HepG2 (cell line): ENCODE results near the gene SECTM1. TPM values are rescaled to one million over a fixed set of nuclear protein-coding genes. Genes with fewer than 3 reads are reported as not detected.

Source experiments
- ATAC-seq: fragments of 200-7000 bp; cut with Tn5 transposase; 3 replicates; pipeline ENCODE4 v1.9.1; 2020; ENCODE audit warnings: mild to moderate bottlenecking, moderate library complexity
- BruUV-seq: library from RNA; stranded (reverse); fragments of 400-500 nt; replicated peaks from 2 replicates; lab custom pipeline; 2021; lab: Mats Ljungman, UMichigan
- CTCF ChIA-PET: fragments of 300-600 bp; formaldehyde crosslinking; extraction: SDS; loops from one replicate; lab custom pipeline; 2021; ENCODE audit warnings: low total read pairs, inconsistent platforms, low intra/inter-chr PET ratio; lab: Yijun Ruan, JAX
- POLR2A ChIA-PET: fragments of 350-600 bp; sonication (Branson Sonifier 250); formaldehyde crosslinking; loops from one replicate; lab custom pipeline; 2020; ENCODE audit warnings: antibody characterized with exemption, inconsistent platforms; lab: Yijun Ruan, JAX
- DNase-seq: peaks from one replicate; pipeline ENCODE4 v3.0.0-alpha.2; 2015; ENCODE audit warnings: low spot score
- FAIRE-seq: peaks from 3 replicates; lab custom pipeline; 2011; peaks lifted over from hg19 to GRCh38; lab: Jason Lieb, UNC
- H2AFZ ChIP-seq: one replicate; pipeline ENCODE4 v1.6.1; 2011; ENCODE audit warnings: low read length, inconsistent platforms
- H3K27ac ChIP-seq: fragments of 300-600 bp; 3 replicates; pipeline ENCODE4 v1.8.0; 2011; ENCODE audit warnings: mixed run types, mild to moderate bottlenecking, mixed read lengths, low read length, inconsistent platforms; ENCODE audit not compliant: insufficient read depth; ENCODE audit errors: extremely low read length
- H3K27me3 ChIP-seq, 2 experiments: fragments of 200-600 bp in 1 of 2; 2 replicates in 1 of 2; 3 replicates in 1 of 2; pipeline versions ENCODE4 v1.6.0 to v1.8.0; 2011; ENCODE audit warnings: low read length in 2 of 2, mild to moderate bottlenecking in 2 of 2, moderate library complexity in 2 of 2, inconsistent platforms in 1 of 2; ENCODE audit not compliant: insufficient read depth in 2 of 2, control insufficient read depth in 1 of 2
- H3K36me3 ChIP-seq, 2 experiments: fragments of 200-600 bp in 1 of 2; replicated peaks in 1 of 2; 2 replicates in 1 of 2; 3 replicates in 1 of 2; pipeline versions ENCODE4 v1.5.1 to v1.8.0; 2011; ENCODE audit warnings: low read length in 2 of 2, inconsistent platforms in 1 of 2; ENCODE audit not compliant: insufficient read depth in 2 of 2, control insufficient read depth in 1 of 2
- H3K4me1 ChIP-seq: 2 replicates; pipeline ENCODE4 v1.5.1; 2012; ENCODE audit warnings: low read length, inconsistent platforms; ENCODE audit not compliant: insufficient read depth
- H3K4me2 ChIP-seq: 2 replicates; pipeline ENCODE4 v1.6.0; 2011; ENCODE audit warnings: low read depth, low read length, inconsistent platforms
- H3K4me3 ChIP-seq, 3 experiments: fragments of 200-600 bp in 1 of 3; sonication (generic), shearing (Covaris generic) in 1 of 3; replicated peaks in 1 of 3; 2 replicates each; pipeline ENCODE4 v1.5.1; 2011 to 2016; ENCODE audit warnings: low read length in 3 of 3, inconsistent platforms in 2 of 3, low read depth in 2 of 3, mild to moderate bottlenecking in 2 of 3, control low read depth in 1 of 3, mixed read lengths in 1 of 3; ENCODE audit not compliant: insufficient read depth in 1 of 3
- H3K79me2 ChIP-seq: one replicate; pipeline ENCODE4 v1.6.1; 2011; ENCODE audit warnings: low read length, inconsistent platforms; ENCODE audit not compliant: insufficient read depth
- H3K9ac ChIP-seq: 2 replicates; pipeline ENCODE4 v1.6.0; 2011; ENCODE audit warnings: mild to moderate bottlenecking, low read depth, low read length, inconsistent platforms; ENCODE audit not compliant: insufficient read depth
- H3K9me3 ChIP-seq: 2 replicates; pipeline ENCODE4 v1.5.1; 2012; ENCODE audit warnings: mild to moderate bottlenecking, low read length
- H4K20me1 ChIP-seq: 2 replicates; pipeline ENCODE4 v1.6.0; 2011; ENCODE audit warnings: inconsistent platforms, mild to moderate bottlenecking, low read length, moderate library complexity; ENCODE audit not compliant: insufficient read depth
- ATRX ChIP-seq: sonication (generic); formaldehyde crosslinking; IDR thresholded peaks from 2 replicates; pipeline ENCODE4 v1.4.0; 2020; ENCODE audit warnings: missing genetic modification reagents, borderline replicate concordance
- CENPT ChIP-seq: sonication (generic); formaldehyde crosslinking; IDR thresholded peaks from 2 replicates; pipeline ENCODE4 v1.8.0; 2022; ENCODE audit warnings: low read depth, mild to moderate bottlenecking, moderate library complexity, missing genetic modification reagents
- ERF ChIP-seq: IDR thresholded peaks from 2 replicates; pipeline ENCODE4 v1.6.1; 2018; ENCODE audit warnings: missing biosample characterization, missing genetic modification reagents
- FOXM1 ChIP-seq: sonication (generic); formaldehyde crosslinking; IDR thresholded peaks from 2 replicates; pipeline ENCODE4 v1.5.0; 2020; ENCODE audit warnings: missing genetic modification reagents
- MAZ ChIP-seq, 2 experiments: sonication (generic) in 1 of 2; formaldehyde crosslinking in 1 of 2; IDR thresholded peaks; 2 replicates each; pipeline versions ENCODE4 v1.5.0 to v1.6.1; 2012 to 2020; ENCODE audit warnings: low read depth in 2 of 2, mild to moderate bottlenecking in 2 of 2, borderline replicate concordance in 1 of 2, improper control_type of control experiment in 1 of 2, low read length in 1 of 2, missing genetic modification reagents in 1 of 2, moderate library complexity in 1 of 2
- MED13 ChIP-seq: sonication (generic); formaldehyde crosslinking; IDR thresholded peaks from 2 replicates; pipeline ENCODE4 v1.5.0; 2020; ENCODE audit warnings: missing genetic modification reagents
- TAF15 ChIP-seq: fragments of 200-400 bp; formaldehyde crosslinking; IDR thresholded peaks from one replicate; pipeline ENCODE4 v1.6.1; 2018; ENCODE audit warnings: mild to moderate bottlenecking, low read depth, low read length; ENCODE audit not compliant: poor library complexity, severe bottlenecking
- TEAD2 ChIP-seq: sonication (generic); formaldehyde crosslinking; IDR thresholded peaks from 2 replicates; pipeline ENCODE4 v1.9.0; 2021; ENCODE audit warnings: missing genetic modification reagents
- ZBTB1 ChIP-seq: sonication (generic); formaldehyde crosslinking; IDR thresholded peaks from 2 replicates; pipeline ENCODE4 v1.4.0; 2020; ENCODE audit warnings: missing genetic modification reagents, borderline replicate concordance
- ZFY ChIP-seq: sonication (generic); formaldehyde crosslinking; IDR thresholded peaks from 2 replicates; pipeline ENCODE4 v1.4.0; 2020; ENCODE audit warnings: missing genetic modification reagents
- ZNF382 ChIP-seq: sonication (generic); formaldehyde crosslinking; IDR thresholded peaks from 2 replicates; pipeline ENCODE4 v1.5.0; 2020; ENCODE audit warnings: missing genetic modification reagents, mild to moderate bottlenecking, borderline replicate concordance
- ZNF501 ChIP-seq: sonication (generic); formaldehyde crosslinking; IDR thresholded peaks from 2 replicates; pipeline ENCODE4 v1.5.1; 2020; ENCODE audit warnings: mild to moderate bottlenecking, moderate library complexity, missing genetic modification reagents
- ZNF607 ChIP-seq: sonication (generic); formaldehyde crosslinking; IDR thresholded peaks from 2 replicates; pipeline ENCODE4 v1.5.1; 2020; ENCODE audit warnings: missing genetic modification reagents, mild to moderate bottlenecking, borderline replicate concordance
- ZSCAN29 ChIP-seq: sonication (generic); formaldehyde crosslinking; conservative IDR thresholded peaks from 2 replicates; pipeline ENCODE4 v1.4.0; 2020; ENCODE audit warnings: mild to moderate bottlenecking, missing genetic modification reagents
- WGBS: methylation state at CpG from one replicate; pipeline ENCODE4 v1.1.6; 2017; ENCODE audit warnings: low lambda C conversion rate; 5-methylcytosine and 5-hydroxymethylcytosine counted together
- in situ Hi-C: cut with HindIII; loops from 2 replicates; pipeline ENCODE4 v1.10.0; 2017; ENCODE audit warnings: low pct_unique_long_range_greater_than_20kb; ENCODE audit not compliant: extremely low pct_ligation_motif_present
- intact Hi-C: fragments of 100-400 bp; cut with micrococcal nuclease; formaldehyde crosslinking; loops from one replicate; pipeline ENCODE4 v1.10.0; 2022; ENCODE audit not compliant: unreplicated experiment
- polyA plus RNA-seq, 8 experiments: library from polyadenylated mRNA; depleted of rRNA in 3 of 8; stranded (reverse) in 7 of 8; unstranded in 1 of 8; fragments of >200 nt; fragmentation: Illumina TruSeq in 4 of 8; extraction: Trizol in 4 of 8; gene quantifications; 2 replicates each; pipeline versions ENCODE4 v1.2.1 to v1.2.3, GENCODE V29; 2011 to 2016; ENCODE audit warnings: low read depth in 4 of 8, missing spikeins in 1 of 8, mixed read lengths in 1 of 8; ENCODE audit not compliant: insufficient read depth in 1 of 8
- total RNA-seq, 5 experiments: library from RNA; depleted of rRNA; stranded (reverse); fragments of >200 nt; fragmentation: Illumina TruSeq; extraction: Trizol; gene quantifications; 2 replicates each; pipeline ENCODE4 v1.2.3, GENCODE V29; 2016; ENCODE audit warnings: low read depth in 1 of 5
- TF ChIP-seq, protein P1 (sequence below): sonication (generic); formaldehyde crosslinking; IDR thresholded peaks from 2 replicates; pipeline ENCODE4 v1.4.0; 2020; ENCODE audit warnings: missing genetic modification reagents, borderline replicate concordance

The SECTM1 gene
- total and polyA plus RNA-seq, 2 of the 13 experiments (the other 11 are each of a cell fraction or from before 2014, with no cell fraction given), result 3.5 to 5.3 TPM

DNA sequence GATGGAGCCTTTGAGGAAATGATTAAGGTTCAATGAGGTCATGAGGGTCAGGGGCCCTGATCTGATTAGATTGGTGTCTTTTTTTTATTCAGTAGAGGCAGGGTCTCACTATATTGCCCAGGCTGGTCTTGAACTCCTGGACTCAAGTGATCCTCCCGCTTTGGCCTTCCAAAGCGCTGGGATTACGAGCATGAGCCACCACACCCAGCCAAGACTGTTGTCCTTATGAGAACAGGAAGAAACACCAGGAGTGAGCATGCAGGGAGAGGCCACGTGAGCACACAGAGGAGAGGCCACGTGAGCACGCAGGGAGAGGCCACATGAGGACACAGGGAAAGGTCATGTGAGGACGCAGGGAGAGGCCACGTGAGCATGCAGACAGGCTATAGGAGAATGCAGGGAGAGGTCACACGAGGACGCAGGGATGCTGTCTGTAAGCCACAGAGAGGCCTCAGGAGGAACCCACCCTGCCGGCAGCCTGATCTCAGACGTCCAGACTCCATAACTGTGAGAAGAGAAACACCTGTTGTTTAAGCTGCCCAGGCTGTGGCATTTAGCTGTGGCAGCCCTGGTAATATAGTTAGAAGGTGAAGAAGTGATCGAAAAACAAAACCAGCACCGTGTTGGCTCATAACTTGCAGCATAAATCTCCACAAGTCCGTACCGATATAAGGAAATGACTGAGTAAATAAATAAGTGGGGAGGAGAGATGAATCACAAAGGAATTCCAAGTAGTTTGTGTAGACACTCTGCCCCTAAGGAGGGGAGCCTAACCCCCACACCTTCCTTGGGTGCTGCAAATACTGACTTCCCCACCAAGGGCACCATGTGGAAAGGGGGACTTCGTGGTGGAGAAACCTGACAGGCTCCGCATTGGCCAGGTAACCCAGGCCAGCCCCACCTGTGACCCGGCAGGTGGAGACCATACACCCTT lies 45.4 kb downstream of the SECTM1 start (continued):
- TF ChIP-seq, protein P1, sequence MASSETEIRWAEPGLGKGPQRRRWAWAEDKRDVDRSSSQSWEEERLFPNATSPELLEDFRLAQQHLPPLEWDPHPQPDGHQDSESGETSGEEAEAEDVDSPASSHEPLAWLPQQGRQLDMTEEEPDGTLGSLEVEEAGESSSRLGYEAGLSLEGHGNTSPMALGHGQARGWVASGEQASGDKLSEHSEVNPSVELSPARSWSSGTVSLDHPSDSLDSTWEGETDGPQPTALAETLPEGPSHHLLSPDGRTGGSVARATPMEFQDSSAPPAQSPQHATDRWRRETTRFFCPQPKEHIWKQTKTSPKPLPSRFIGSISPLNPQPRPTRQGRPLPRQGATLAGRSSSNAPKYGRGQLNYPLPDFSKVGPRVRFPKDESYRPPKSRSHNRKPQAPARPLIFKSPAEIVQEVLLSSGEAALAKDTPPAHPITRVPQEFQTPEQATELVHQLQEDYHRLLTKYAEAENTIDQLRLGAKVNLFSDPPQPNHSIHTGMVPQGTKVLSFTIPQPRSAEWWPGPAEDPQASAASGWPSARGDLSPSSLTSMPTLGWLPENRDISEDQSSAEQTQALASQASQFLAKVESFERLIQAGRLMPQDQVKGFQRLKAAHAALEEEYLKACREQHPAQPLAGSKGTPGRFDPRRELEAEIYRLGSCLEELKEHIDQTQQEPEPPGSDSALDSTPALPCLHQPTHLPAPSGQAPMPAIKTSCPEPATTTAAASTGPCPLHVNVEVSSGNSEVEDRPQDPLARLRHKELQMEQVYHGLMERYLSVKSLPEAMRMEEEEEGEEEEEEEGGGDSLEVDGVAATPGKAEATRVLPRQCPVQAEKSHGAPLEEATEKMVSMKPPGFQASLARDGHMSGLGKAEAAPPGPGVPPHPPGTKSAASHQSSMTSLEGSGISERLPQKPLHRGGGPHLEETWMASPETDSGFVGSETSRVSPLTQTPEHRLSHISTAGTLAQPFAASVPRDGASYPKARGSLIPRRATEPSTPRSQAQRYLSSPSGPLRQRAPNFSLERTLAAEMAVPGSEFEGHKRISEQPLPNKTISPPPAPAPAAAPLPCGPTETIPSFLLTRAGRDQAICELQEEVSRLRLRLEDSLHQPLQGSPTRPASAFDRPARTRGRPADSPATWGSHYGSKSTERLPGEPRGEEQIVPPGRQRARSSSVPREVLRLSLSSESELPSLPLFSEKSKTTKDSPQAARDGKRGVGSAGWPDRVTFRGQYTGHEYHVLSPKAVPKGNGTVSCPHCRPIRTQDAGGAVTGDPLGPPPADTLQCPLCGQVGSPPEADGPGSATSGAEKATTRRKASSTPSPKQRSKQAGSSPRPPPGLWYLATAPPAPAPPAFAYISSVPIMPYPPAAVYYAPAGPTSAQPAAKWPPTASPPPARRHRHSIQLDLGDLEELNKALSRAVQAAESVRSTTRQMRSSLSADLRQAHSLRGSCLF (CRISPR knock-in tag), result no peak
- TF ChIP-seq ZNF501 (CRISPR knock-in tag), result peak; percentile 84
- peak; percentile 94 for TF ChIP-seq ERF
- TF ChIP-seq, all 625 proteins: peak for 316

DNA sequence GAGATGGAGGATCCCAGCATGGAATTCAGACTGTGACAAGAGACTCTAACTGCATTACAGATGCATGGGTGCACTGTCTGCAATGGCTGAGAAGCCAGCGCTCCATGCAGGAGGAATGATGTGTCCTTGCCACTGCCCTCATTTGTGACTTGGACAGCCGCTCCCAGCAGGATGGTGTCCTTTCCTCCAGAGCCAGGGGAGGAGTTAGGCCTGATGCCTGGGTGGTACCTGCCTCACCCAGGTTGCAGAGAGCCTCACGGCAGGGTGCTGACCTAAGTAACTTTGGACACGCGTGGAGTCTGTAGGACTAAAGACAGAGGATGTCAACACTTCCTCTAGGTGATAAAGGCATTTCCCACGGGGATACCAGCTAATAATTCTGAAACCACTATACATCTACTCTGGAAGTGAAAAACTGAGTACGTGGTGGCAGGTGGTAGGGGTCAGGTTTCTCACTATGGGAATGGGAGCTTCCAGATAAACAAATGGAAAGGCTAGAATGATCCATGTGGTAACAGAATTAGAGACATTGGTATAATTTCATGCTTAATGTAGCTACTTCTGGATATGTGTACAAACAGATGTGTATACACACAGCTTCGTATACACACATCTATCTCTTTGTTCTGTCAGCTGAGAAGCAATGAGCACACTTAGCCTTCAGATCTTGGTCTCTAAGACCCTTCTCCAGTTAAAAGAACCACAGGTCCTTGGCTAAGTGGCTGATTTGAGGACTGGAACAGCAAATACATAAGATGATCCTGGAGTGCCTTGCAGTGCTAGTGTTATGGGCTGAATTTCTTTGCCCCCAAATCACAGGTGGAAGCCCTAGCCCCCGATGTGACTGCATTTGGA lies 46.3 kb downstream of the SECTM1 start:
- FAIRE-seq (no peak), DNase-seq (no peak), ATAC-seq (no peak)
- Histone ChIP-seq H3K9me3 (no peaks in the 10 kb centered on the region), H3K27me3 (peaks cover 2 to 13% of the 10 kb centered on the region in 2 experiments; a peak in 4 of 5 replicates), H3K27ac (peak overlapping the region; percentile 49), H3K9ac (no peak overlapping the region), H3K4me1 (peaks cover 77% of the 10 kb centered on the region), H3K79me2 (peaks cover 5% of the 10 kb centered on the region), H4K20me1 (no peaks in the 10 kb centered on the region), H2AFZ (no peak overlapping the region), H3K4me2 (peak overlapping the region; percentile 35), H3K36me3 (no peaks in the 10 kb centered on the region), H3K4me3 (no peak overlapping the region)
- intact Hi-C loops (no loop called here), in situ Hi-C loops (no loop called here)
- WGBS, result 63% methylated on average over 9 of the region's 9 CpGs
- ChIA-PET POLR2A (interaction anchor here (0.9 to 2.9 kb wide), 4 partner anchors 10 to 19 kb away, joined by 3 to 23 read pairs (median 10); partner anchors contain the start of gene CSNK1D), CTCF (no interaction called here)
- no TSS peak for BruUV-seq
- TF ChIP-seq TAF15 (no peak), TEAD2 (CRISPR knock-in tag) (no peak), ZFY (CRISPR knock-in tag) (no peak), CENPT (0 out of 2 replicates have a peak, but pooled peaks have one; percentile 10), ZNF607 (CRISPR knock-in tag) (peak; percentile 6; the same call in 1 of the 2 replicates), ZBTB1 (CRISPR knock-in tag) (no peak), MAZ (IDR thresholded peaks at IDR 0.05; ENCODE audit: borderline replicate concordance, low read depth, low read length) (no peak), MAZ (CRISPR knock-in tag; IDR thresholded peaks at IDR 0.05; ENCODE audit: low read depth) (no peak), FOXM1 (CRISPR knock-in tag) (no peak), MED13 (CRISPR knock-in tag) (no peak), ZNF382 (no peak), ATRX (no peak), ZSCAN29 (CRISPR knock-in tag) (0 out of 2 replicates have a peak, but pooled peaks have one; percentile 72)
